Measurements from ENCODE around the gene ADRB2.
"Not testable (repeated sequence)": the region's sequence is repeated elsewhere in the genome, so short reads cannot be mapped to it uniquely, and the experiment has no call there.

The ADRB2 gene
- 23.4 to 55.8 (median 44.8) reads per million in 4 donors for total RNA-seq

GRCh38 chr5:148826053-148826738, at the start of gene ADRB2:
Gene ADRB2 (plus strand): TSS chr5:148826611. CDS start chr5:148826832, 221 bp downstream.
- DNase-seq: peak; percentile 80 to 90 (median 83)

- DNase-seq: no peak
Measured at GRCh38 chr5:148776780-148777179, 49.6 kb upstream of the ADRB2 start.

- DNase-seq: no peak
Measured at GRCh38 chr5:148778882-148779281, 47.5 kb upstream of the ADRB2 start.

GRCh38 chr5:148780711-148781110, 45.7 kb upstream of the ADRB2 start:
- DNase-seq: no peak

- DNase-seq: no peak
Measured at GRCh38 chr5:148781766-148782165, 44.6 kb upstream of the ADRB2 start.

GRCh38 chr5:148785223-148785622, 41.2 kb upstream of the ADRB2 start:
- no peak for DNase-seq

- DNase-seq: no peak
Measured at GRCh38 chr5:148786456-148786855, 40.0 kb upstream of the ADRB2 start.

GRCh38 chr5:148788636-148789035, 37.8 kb upstream of the ADRB2 start:
- DNase-seq: no peak

GRCh38 chr5:148790545-148791333, 35.7 kb upstream of the ADRB2 start:
- DNase-seq: no peak

- DNase-seq: peak in 1 of 5 donors; percentile 61
Measured at GRCh38 chr5:148791334-148791667, 35.1 kb upstream of the ADRB2 start.

- no peak for DNase-seq
Measured at GRCh38 chr5:148791696-148792095, 34.7 kb upstream of the ADRB2 start.

GRCh38 chr5:148792744-148793143, 33.7 kb upstream of the ADRB2 start:
- DNase-seq: peak in 1 of 5 donors; percentile 14

GRCh38 chr5:148793261-148793660, 33.1 kb upstream of the ADRB2 start:
- DNase-seq: no peak

- DNase-seq: no peak
Measured at GRCh38 chr5:148794275-148794674, 32.1 kb upstream of the ADRB2 start.

GRCh38 chr5:148794729-148795561, 31.5 kb upstream of the ADRB2 start:
- no peak for DNase-seq

- DNase-seq: no peak
Measured at GRCh38 chr5:148796936-148797335, 29.5 kb upstream of the ADRB2 start.

GRCh38 chr5:148798786-148799185, 27.6 kb upstream of the ADRB2 start:
- no peak for DNase-seq

- no peak for DNase-seq
Measured at GRCh38 chr5:148799737-148800527, 26.5 kb upstream of the ADRB2 start.

- no peak for DNase-seq
Measured at GRCh38 chr5:148801682-148802276, 24.6 kb upstream of the ADRB2 start.

- not testable (repeated sequence) for DNase-seq
Measured at GRCh38 chr5:148803451-148803850, 23.0 kb upstream of the ADRB2 start.

GRCh38 chr5:148804393-148804792, 22.0 kb upstream of the ADRB2 start:
- DNase-seq: no peak

All from T-helper 1 cell (primary cell).